ENCODE measurements around the gene BEND5. TPM values are rescaled to one million over a fixed set of nuclear protein-coding genes. Genes with fewer than 3 reads are reported as not detected.

The BEND5 gene
- total and polyA plus RNA-seq, 2 of the 13 experiments (the other 11 are each of a cell fraction or from before 2014, with no cell fraction given) = 0.11 TPM; not detected in 1

DNA sequence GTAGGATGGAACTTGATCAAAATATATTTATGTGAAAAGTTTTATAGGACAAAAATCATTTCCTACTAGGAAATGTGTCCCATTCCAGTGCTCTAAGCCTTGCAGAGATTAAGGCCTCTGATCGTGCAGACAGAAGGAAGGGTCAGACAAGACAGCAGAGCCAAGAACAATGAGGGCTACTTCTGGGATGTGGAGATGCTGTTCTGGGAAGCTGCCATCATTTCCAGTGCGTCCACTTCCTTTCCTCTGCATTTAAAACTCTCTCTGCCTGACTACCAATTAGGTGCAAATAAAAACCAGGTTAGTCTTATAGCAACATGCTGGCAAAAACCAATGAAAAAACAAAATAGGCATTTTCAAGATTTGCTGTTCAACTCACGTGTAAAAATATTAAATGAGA lies 36.1 kb downstream of the BEND5 start:
- DNase-seq (ENCODE audit: low spot score) (no peak), FAIRE-seq (no peak), ATAC-seq (no peak)
- Histone ChIP-seq H3K9me3 (ENCODE audit: low read length) (no peaks in the 10 kb centered on the region), H3K4me2 (ENCODE audit: low read depth, low read length) (no peak overlapping the region), H3K9ac (ENCODE audit: insufficient read depth, low read depth, low read length) (no peak overlapping the region), H4K20me1 (ENCODE audit: insufficient read depth, low read length) (no peaks in the 10 kb centered on the region), H3K4me3 (replicated peaks in 1 of 3; ENCODE audit: insufficient read depth in 1 of 3, low read depth in 2 of 3, low read length in 3 of 3) (no peak overlapping the region), H3K36me3 (replicated peaks in 1 of 2; ENCODE audit: control insufficient read depth in 1 of 2, insufficient read depth in 2 of 2, low read length in 2 of 2) (no peaks in the 10 kb centered on the region), H3K4me1 (ENCODE audit: insufficient read depth, low read length) (peaks cover 33% of the 10 kb centered on the region), H2AFZ (ENCODE audit: low read length) (no peak overlapping the region), H3K27ac (ENCODE audit: extremely low read length, insufficient read depth, low read length) (no peak overlapping the region), H3K27me3 (ENCODE audit: control insufficient read depth in 1 of 2, insufficient read depth in 2 of 2, low read length in 2 of 2) (no peaks in the 10 kb centered on the region), H3K79me2 (ENCODE audit: insufficient read depth, low read length) (no peaks in the 10 kb centered on the region)
- intact Hi-C loops (cut with micrococcal nuclease; ENCODE audit: unreplicated experiment) (no loop called here), in situ Hi-C loops (cut with HindIII; ENCODE audit: extremely low pct_ligation_motif_present, low pct_unique_long_range_greater_than_20kb) (no loop called here)
- ChIA-PET POLR2A (no interaction called here), CTCF (ENCODE audit: low intra/inter-chr PET ratio, low total read pairs) (no interaction called here)
- no TSS peak for BruUV-seq (replicated peaks)
- 62% methylated on average over 3 of the region's 3 CpGs for WGBS (ENCODE audit: low lambda C conversion rate)
- TF ChIP-seq ZBTB34 (CRISPR knock-in tag; IDR thresholded peaks at IDR 0.05) (no peak), RELA (CRISPR knock-in tag; IDR thresholded peaks at IDR 0.05) (no peak), ZBTB43 (CRISPR knock-in tag; conservative IDR thresholded peaks at IDR 0.05) (no peak)

GRCh38 chr1:48739091-48739490 lies 37.6 kb downstream of the BEND5 start:
- Histone ChIP-seq H3K9me3 (ENCODE audit: low read length) (no peaks in the 10 kb centered on the region), H3K27me3 (ENCODE audit: control insufficient read depth in 1 of 2, insufficient read depth in 2 of 2, low read length in 2 of 2) (no peaks in the 10 kb centered on the region), H3K4me3 (replicated peaks in 1 of 3; ENCODE audit: insufficient read depth in 1 of 3, low read depth in 2 of 3, low read length in 3 of 3) (no peak overlapping the region), H3K27ac (ENCODE audit: extremely low read length, insufficient read depth, low read length) (no peak overlapping the region), H3K9ac (ENCODE audit: insufficient read depth, low read depth, low read length) (no peak overlapping the region), H3K36me3 (replicated peaks in 1 of 2; ENCODE audit: control insufficient read depth in 1 of 2, insufficient read depth in 2 of 2, low read length in 2 of 2) (no peaks in the 10 kb centered on the region), H3K4me2 (ENCODE audit: low read depth, low read length) (no peak overlapping the region), H4K20me1 (ENCODE audit: insufficient read depth, low read length) (no peaks in the 10 kb centered on the region), H2AFZ (ENCODE audit: low read length) (no peak overlapping the region), H3K4me1 (ENCODE audit: insufficient read depth, low read length) (peaks cover 23% of the 10 kb centered on the region), H3K79me2 (ENCODE audit: insufficient read depth, low read length) (no peaks in the 10 kb centered on the region)
- no TSS peak for BruUV-seq (replicated peaks)
- no peak for FAIRE-seq
- no peak for ATAC-seq
- WGBS (ENCODE audit: low lambda C conversion rate) = 70% methylated on average over 3 of the region's 3 CpGs
- ChIA-PET CTCF (ENCODE audit: low intra/inter-chr PET ratio, low total read pairs) (no interaction called here), POLR2A (no interaction called here)
- intact Hi-C loops (cut with micrococcal nuclease; ENCODE audit: unreplicated experiment) (no loop called here), in situ Hi-C loops (cut with HindIII; ENCODE audit: extremely low pct_ligation_motif_present, low pct_unique_long_range_greater_than_20kb) (no loop called here)
- DNase-seq (ENCODE audit: low spot score) = no peak
- TF ChIP-seq HOMEZ (CRISPR knock-in tag; IDR thresholded peaks at IDR 0.05; ENCODE audit: low read depth) (no peak), SRSF9 (IDR thresholded peaks at IDR 0.05; ENCODE audit: borderline replicate concordance, insufficient read depth, low read depth, low read length, poor library complexity, severe bottlenecking) (no peak), SMAD9 (CRISPR knock-in tag; IDR thresholded peaks at IDR 0.05) (no peak)

Measured in HepG2 (cell line).